Ishikawa (cell line): ENCODE results near the gene STXBP1.
A peak's percentile ranks its signal among the peaks of the same experiment; 100 is the strongest.

Experiments used
- CEBPB ChIP-seq: IDR thresholded peaks from 2 replicates; pipeline ENCODE4 v1.6.1; 2012
- CREB1 ChIP-seq: IDR thresholded peaks from 2 replicates; pipeline ENCODE4 v1.6.1; 2012; ENCODE audit warnings: low read depth
- EGR1 ChIP-seq: IDR thresholded peaks from 2 replicates; pipeline ENCODE4 v1.6.1; 2012
- EP300 ChIP-seq: IDR thresholded peaks from 2 replicates; pipeline ENCODE4 v1.6.1; 2012; ENCODE audit warnings: borderline replicate concordance
- FOXM1 ChIP-seq: IDR thresholded peaks from 2 replicates; pipeline ENCODE4 v1.6.1; 2012; ENCODE audit warnings: low read depth, borderline replicate concordance
- MAX ChIP-seq: IDR thresholded peaks from 2 replicates; pipeline ENCODE4 v1.6.1; 2012
- NFIC ChIP-seq: IDR thresholded peaks from 2 replicates; pipeline ENCODE4 v1.6.1; 2012
- RAD21 ChIP-seq: IDR thresholded peaks from 2 replicates; pipeline ENCODE4 v1.6.1; 2012; ENCODE audit warnings: low read depth
- REST ChIP-seq: IDR thresholded peaks from 2 replicates; pipeline ENCODE4 v1.6.1; 2012; ENCODE audit warnings: low read depth, mild to moderate bottlenecking
- TAF1 ChIP-seq: IDR thresholded peaks from 2 replicates; pipeline ENCODE4 v1.6.1; 2012; ENCODE audit warnings: low read depth, mild to moderate bottlenecking
- TCF12 ChIP-seq: IDR thresholded peaks from 2 replicates; pipeline ENCODE4 v1.6.1; 2012; ENCODE audit warnings: low read depth
- TEAD4 ChIP-seq: IDR thresholded peaks from 2 replicates; pipeline ENCODE4 v1.6.1; 2012
- USF1 ChIP-seq: IDR thresholded peaks from 2 replicates; pipeline ENCODE4 v1.6.1; 2012
- YY1 ChIP-seq: IDR thresholded peaks from 2 replicates; pipeline ENCODE4 v1.6.1; 2012; ENCODE audit warnings: low read depth
- ZBTB7A ChIP-seq: IDR thresholded peaks from 2 replicates; pipeline ENCODE4 v1.6.1; 2012; ENCODE audit warnings: low read depth

The STXBP1 gene

GRCh38 chr9:127640908-127641545 lies 28.9 kb downstream of the STXBP1 start:
- no peak for TF ChIP-seq TCF12

- TF ChIP-seq RAD21: no peak
- no peak for TF ChIP-seq TAF1
- no peak for TF ChIP-seq EGR1
- no peak for TF ChIP-seq CREB1
- TF ChIP-seq TCF12: no peak
- no peak for TF ChIP-seq REST
- no peak for TF ChIP-seq FOXM1
- no peak for TF ChIP-seq MAX
Measured at GRCh38 chr9:127642082-127642740, 30.1 kb downstream of the STXBP1 start.

GRCh38 chr9:127644146-127644827 lies 32.2 kb downstream of the STXBP1 start:
- TF ChIP-seq EP300: no peak
- no peak for TF ChIP-seq FOXM1
- no peak for TF ChIP-seq REST
- no peak for TF ChIP-seq YY1
- TF ChIP-seq TCF12: no peak
- TF ChIP-seq ZBTB7A: no peak
- no peak for TF ChIP-seq TEAD4
- no peak for TF ChIP-seq CEBPB

- TF ChIP-seq EP300 (no peak), NFIC (peak; percentile 33; the same call in 1 of the 2 replicates), TEAD4 (peak; percentile 31; the same call in 1 of the 2 replicates)
Measured at GRCh38 chr9:127644943-127645342, 32.9 kb downstream of the STXBP1 start.

GRCh38 chr9:127647451-127647850 lies 35.4 kb downstream of the STXBP1 start:
- no peak for TF ChIP-seq TCF12
- TF ChIP-seq TAF1: no peak
- TF ChIP-seq EP300: no peak
- TF ChIP-seq REST: no peak

- no peak for TF ChIP-seq CREB1
- TF ChIP-seq EP300: no peak
- no peak for TF ChIP-seq RAD21
- no peak for TF ChIP-seq YY1
- no peak for TF ChIP-seq MAX
- TF ChIP-seq EGR1: no peak
- no peak for TF ChIP-seq TAF1
- TF ChIP-seq CEBPB: no peak
- TF ChIP-seq REST: no peak
- TF ChIP-seq FOXM1: no peak
- TF ChIP-seq NFIC: no peak
- TF ChIP-seq TCF12: no peak
- no peak for TF ChIP-seq ZBTB7A
- TF ChIP-seq USF1: no peak
Measured at GRCh38 chr9:127650518-127650917, 38.4 kb downstream of the STXBP1 start.
